Stimulated activated CD8-positive, alpha-beta memory T cell treated with anti-CD3 and anti-CD28 coated beads, Interleukin-12 subunit alpha, Interleukin-12 subunit beta, amount 100 ng/mL, for 1 hour (primary cell): ENCODE measurements around the gene SLC26A1.

ENCODE experiments used
- DNase-seq: peaks from one replicate; pipeline ENCODE4 v3.0.0-alpha.2; 2020; ENCODE audit warnings: low read depth

SLC26A1 gene, protein sequence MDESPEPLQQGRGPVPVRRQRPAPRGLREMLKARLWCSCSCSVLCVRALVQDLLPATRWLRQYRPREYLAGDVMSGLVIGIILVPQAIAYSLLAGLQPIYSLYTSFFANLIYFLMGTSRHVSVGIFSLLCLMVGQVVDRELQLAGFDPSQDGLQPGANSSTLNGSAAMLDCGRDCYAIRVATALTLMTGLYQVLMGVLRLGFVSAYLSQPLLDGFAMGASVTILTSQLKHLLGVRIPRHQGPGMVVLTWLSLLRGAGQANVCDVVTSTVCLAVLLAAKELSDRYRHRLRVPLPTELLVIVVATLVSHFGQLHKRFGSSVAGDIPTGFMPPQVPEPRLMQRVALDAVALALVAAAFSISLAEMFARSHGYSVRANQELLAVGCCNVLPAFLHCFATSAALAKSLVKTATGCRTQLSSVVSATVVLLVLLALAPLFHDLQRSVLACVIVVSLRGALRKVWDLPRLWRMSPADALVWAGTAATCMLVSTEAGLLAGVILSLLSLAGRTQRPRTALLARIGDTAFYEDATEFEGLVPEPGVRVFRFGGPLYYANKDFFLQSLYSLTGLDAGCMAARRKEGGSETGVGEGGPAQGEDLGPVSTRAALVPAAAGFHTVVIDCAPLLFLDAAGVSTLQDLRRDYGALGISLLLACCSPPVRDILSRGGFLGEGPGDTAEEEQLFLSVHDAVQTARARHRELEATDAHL

DNA sequence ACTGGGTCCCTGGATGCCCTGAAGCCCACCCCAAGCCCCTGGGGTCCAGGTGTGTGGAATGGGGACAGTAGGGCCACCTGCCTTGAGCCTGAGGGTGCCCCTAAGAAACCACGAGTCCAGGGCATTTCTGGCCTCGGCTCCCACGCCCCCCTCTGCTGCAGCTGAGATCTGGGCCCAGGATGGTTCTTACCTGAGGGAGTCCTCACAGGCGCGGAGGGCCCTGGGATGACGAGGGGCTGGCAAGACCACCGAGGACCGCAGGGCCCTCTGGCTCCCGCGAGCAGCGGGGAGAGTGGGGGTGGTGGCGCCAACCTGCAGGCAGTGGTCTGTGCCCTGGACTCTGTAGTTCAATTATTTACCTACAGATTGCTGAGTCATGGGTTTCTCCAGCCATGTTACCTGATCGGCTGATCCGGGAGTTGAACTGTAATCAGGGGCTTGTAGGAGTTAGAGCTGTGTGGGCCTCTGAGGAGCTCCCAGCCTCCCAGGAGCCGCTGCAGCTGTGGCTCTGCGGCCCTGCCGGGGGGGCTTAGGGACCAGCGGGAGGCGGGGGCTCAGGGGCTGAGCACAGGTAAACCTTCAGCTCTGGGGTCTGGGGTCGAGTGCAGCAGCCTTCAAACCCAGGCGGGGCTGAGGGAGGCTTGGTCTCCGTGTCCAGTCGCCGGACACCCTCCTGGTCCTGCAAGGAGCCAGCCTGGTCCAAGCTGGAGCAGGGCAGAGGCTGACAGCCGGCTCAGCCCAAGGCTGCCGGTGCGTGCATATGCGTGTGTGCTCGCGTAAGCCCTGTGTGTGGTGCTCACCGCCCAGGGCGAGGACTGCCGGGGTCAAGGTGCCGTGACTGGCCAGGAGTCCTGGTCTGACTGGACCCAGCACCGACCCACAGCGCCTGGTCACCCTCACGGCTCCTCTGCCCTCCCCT, at the start of gene SLC26A1:
Gene SLC26A1 (minus strand): TSS at position 294 of the 919 bp plus-strand sequence. CDS start 1,701 bp downstream, outside the sequence.
- no peak for DNase-seq

DNA sequence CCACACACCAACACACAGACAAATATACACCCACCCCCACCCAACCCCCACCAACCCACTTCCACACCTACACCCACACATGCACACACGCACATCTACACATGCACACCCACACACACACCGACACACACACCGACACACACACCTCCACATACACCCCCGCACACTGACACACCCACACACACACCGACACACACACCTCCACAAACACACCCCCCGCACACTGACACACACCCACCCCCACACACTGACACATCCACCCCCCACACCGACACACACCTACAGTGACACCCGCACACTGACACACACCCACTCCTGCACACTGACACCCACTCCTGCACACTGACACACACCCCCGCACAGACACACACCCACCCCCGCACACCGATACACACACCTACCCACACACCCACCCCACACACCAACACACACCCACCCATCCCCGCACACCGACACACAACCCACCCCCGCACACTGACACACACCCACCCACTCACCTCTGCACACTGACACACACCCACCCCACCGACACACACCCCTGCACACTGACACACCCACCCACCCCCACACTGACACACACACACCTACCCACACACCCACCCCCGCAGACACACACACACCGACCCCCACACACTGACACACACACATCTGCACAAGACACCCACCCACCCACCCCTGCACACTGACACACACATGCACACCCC, 49.3 kb upstream of the SLC26A1 start:
- no peak for DNase-seq

DNA sequence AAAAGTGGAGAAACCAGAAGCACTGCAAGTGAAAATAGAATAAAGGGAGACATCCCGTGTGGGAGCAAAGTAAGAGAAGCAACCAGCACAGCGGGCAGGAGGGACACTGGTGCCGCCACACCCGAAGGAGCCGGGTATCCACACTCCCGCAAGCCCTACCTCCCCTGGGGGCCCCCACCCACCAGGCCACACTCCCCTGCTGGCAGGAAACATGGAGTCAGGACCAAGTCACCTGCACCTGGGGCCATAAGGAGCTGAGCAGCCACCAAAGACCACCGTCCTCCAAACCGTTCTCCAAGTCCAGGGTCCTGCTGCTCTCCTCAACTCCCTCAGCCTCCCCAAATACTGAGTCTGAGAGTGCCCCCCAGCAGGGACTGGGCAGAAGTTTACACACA, 48.7 kb upstream of the SLC26A1 start:
- DNase-seq: no peak

DNA sequence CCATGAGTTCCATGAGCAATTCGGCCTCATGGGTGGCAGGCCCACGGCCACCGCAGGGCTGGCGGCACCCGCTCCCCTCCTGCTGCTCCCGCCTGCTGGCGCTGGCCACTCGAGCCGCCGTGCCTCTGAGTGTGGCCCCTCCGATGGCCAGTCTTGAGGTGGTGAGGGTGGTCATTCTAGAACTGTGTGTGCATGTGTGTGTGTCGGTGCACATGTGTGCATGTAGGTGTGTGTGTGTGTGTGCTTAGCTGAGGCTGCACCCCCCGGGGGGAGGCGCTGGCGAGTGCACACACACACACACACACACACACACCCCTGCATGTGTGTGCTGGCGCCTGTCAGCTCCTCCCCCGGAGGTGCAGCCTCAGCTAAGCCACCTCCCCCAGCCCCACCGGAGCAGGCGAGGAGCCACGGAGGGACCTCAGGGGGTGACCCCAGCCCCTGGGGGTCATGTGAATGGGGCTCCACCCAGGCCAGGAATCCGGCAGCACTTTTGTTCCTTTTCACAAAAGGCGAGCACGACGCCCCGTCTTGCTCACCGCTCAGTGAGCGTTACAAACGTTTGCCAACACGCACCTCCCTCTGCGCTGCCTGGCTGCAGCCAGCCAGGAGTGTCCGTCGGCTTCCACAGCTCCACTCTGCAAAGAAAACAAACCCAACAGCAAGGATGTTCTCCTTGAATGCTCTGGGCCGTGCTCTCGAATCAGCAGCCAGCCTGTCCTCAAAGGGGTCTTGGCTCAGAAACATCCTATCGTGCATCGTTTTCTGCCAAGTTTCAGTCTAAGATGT, 48.1 kb upstream of the SLC26A1 start:
- no peak for DNase-seq

- no peak for DNase-seq
Observed at GRCh38 chr4:1040344-1041146, 47.3 kb upstream of the SLC26A1 start.

GRCh38 chr4:1039493-1040343, 46.5 kb upstream of the SLC26A1 start:
- no peak for DNase-seq

DNA sequence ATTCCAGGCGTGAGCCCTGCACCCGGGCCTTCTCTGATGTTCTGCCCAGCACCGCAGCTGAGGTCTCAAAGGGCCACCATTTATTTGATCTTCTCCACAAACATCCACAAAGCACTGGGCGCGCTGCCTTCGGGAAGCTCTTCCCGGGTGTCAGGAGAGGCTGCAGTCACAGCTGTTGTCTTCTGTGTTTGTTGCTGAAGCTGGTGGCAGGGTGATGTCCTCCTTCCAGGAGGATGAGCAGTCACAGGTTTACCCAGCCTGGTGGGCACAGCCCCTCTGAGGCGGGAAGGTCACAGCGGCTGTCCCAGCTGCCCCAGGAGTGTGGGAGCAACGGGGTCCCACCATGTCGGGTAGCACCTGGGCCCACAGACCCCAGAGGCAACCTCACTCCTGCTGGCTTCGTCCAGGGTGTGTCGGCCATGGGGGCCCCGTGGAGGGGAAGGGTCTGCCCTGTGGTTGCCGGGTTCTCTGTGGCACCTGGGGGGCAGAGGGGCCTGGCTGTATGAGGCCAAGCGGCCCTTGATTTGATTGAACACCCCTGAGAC, 45.8 kb upstream of the SLC26A1 start:
- no peak for DNase-seq

GRCh38 chr4:1036976-1037810, 44.0 kb upstream of the SLC26A1 start:
- DNase-seq: no peak

GRCh38 chr4:1036095-1036494, 42.9 kb upstream of the SLC26A1 start:
- no peak for DNase-seq

- DNase-seq: no peak
Observed at GRCh38 chr4:1035510-1035909, 42.3 kb upstream of the SLC26A1 start.

GRCh38 chr4:1033840-1034551, 40.8 kb upstream of the SLC26A1 start:
- no peak for DNase-seq

DNA sequence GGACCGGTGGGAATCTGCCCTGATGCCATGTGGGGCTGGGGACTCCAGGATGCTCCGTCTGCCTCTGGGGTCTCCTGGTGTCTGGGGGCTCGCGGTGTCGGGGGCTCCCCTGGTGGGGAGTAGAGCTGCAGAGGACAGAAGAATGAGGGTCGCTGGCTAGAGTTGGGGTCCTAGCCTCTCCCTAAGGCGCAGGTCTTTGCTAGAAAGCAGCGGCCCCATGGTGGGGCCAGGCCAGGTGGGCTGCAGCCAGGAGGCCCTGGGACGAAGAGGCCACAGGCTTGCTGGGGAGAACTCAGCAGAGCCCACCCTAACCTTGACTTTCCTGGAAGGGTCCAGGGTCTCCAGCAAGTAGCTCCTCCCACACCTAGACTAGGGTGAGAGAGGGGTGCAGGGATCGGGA, 39.7 kb upstream of the SLC26A1 start:
- no peak for DNase-seq

- DNase-seq: no peak
Observed at GRCh38 chr4:1031956-1032795, 39.0 kb upstream of the SLC26A1 start.

- DNase-seq: no peak
Observed at GRCh38 chr4:1031346-1031745, 38.1 kb upstream of the SLC26A1 start.

- no peak for DNase-seq
Observed at GRCh38 chr4:1030559-1030958, 37.4 kb upstream of the SLC26A1 start.

GRCh38 chr4:1030031-1030430, 36.8 kb upstream of the SLC26A1 start:
- no peak for DNase-seq
